Effector memory CD4-positive, alpha-beta T cell (primary cell): ENCODE results near the gene ULK4.

ENCODE experiments used
- DNase-seq, 3 donors: peaks; one replicate each; pipeline ENCODE4 v3.0.0-alpha.2; 2020
- H3K27ac ChIP-seq: 2 replicates; pipeline ENCODE4 v1.7.0; 2013; ENCODE audit warnings: mild to moderate bottlenecking, low read length, moderate library complexity; ENCODE audit not compliant: insufficient read depth, poor library complexity, severe bottlenecking
- H3K27me3 ChIP-seq: replicated peaks from 2 replicates; pipeline ENCODE4 v1.7.0; 2013; ENCODE audit warnings: mild to moderate bottlenecking, low read length; ENCODE audit not compliant: insufficient read depth, control insufficient read depth, poor library complexity, severe bottlenecking
- H3K36me3 ChIP-seq: 2 replicates; pipeline ENCODE4 v1.7.0; 2013; ENCODE audit warnings: mild to moderate bottlenecking, low read length, moderate library complexity; ENCODE audit not compliant: control insufficient read depth, insufficient read depth
- H3K4me1 ChIP-seq: 2 replicates; pipeline ENCODE4 v1.7.0; 2013; ENCODE audit warnings: low read length, mild to moderate bottlenecking; ENCODE audit not compliant: control insufficient read depth, insufficient read depth, poor library complexity, severe bottlenecking
- H3K4me3 ChIP-seq: 2 replicates; pipeline ENCODE4 v1.7.0; 2013; ENCODE audit warnings: low read length, low read depth, mild to moderate bottlenecking; ENCODE audit not compliant: insufficient read depth, poor library complexity, severe bottlenecking
- H3K9me3 ChIP-seq: 2 replicates; pipeline ENCODE4 v1.7.0; 2013; ENCODE audit warnings: mild to moderate bottlenecking, low read length, moderate library complexity; ENCODE audit not compliant: control insufficient read depth

ULK4 gene

DNA sequence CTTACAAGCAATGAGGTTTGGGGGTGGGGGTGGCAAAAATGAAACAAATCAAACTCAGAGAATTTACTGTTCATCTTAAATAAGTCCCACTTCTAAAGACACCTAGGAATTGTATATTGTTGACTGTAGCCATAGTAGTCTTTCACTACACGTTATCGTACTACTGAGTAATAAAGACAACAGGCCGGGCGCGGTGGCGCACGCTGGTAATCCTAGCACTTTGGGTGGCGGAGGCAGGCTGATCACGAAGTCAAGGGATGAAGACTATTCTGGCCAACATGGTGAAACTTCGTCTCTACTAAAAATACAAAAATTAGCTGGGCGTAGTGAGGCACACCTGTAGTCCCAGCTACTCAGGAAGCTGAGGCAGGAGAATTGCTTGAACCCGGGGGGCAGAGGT is 531.0 kb downstream of the ULK4 start:
- H3K9me3 ChIP-seq = no peaks in the 10 kb centered on the region
- no peak overlapping the region for H3K4me3 ChIP-seq
- no peak for DNase-seq
- H3K4me1 ChIP-seq = no peaks in the 10 kb centered on the region
- H3K27ac ChIP-seq = no peak overlapping the region
- H3K27me3 ChIP-seq = no peaks in the 10 kb centered on the region
- H3K36me3 ChIP-seq = no peaks in the 10 kb centered on the region

DNA sequence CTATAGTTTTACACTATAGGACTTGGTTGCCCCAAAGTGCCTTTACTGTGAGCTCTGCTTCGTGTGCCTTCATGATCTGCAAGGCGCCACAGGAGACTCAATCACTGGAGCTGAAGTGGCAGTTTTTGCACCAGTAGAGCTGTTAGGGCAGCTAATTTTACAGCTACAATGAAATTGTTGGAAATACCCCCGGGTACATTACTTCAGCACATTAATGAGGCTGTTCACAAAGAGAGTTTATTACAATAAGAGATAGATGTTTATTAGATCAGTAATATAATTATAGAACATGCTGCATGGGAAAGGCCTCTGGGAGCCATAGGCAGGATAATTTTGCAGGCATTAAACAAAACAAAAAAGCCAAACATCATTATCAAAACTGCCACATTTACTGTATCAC is 531.5 kb downstream of the ULK4 start:
- Histone ChIP-seq H3K4me1 (no peaks in the 10 kb centered on the region), H3K36me3 (no peaks in the 10 kb centered on the region), H3K4me3 (no peak overlapping the region), H3K27ac (no peak overlapping the region), H3K9me3 (no peaks in the 10 kb centered on the region), H3K27me3 (no peaks in the 10 kb centered on the region)
- DNase-seq = no peak

DNA sequence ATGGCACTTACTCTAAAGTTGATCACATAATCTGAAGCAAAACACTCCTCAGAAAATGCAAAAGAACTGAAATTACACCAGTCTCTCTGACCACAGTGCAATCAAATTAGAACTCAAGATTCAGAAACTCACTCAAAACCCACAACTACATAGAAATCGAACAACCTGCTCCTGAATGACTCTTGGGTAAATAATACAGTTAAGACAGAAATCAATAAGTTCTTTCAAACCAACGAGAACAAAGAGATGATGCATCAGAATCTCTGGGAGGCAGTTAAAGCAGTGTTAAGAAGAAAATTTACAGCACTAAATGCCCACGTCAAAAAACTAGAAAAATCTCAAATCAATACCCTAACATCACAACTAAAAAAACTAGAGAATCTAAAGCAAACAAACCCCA is 535.4 kb downstream of the ULK4 start:
- Histone ChIP-seq H3K4me3 (no peak overlapping the region), H3K27me3 (no peaks in the 10 kb centered on the region), H3K36me3 (no peaks in the 10 kb centered on the region), H3K4me1 (peaks cover 3% of the 10 kb centered on the region), H3K9me3 (no peaks in the 10 kb centered on the region), H3K27ac (no peak overlapping the region)
- no peak for DNase-seq

DNA sequence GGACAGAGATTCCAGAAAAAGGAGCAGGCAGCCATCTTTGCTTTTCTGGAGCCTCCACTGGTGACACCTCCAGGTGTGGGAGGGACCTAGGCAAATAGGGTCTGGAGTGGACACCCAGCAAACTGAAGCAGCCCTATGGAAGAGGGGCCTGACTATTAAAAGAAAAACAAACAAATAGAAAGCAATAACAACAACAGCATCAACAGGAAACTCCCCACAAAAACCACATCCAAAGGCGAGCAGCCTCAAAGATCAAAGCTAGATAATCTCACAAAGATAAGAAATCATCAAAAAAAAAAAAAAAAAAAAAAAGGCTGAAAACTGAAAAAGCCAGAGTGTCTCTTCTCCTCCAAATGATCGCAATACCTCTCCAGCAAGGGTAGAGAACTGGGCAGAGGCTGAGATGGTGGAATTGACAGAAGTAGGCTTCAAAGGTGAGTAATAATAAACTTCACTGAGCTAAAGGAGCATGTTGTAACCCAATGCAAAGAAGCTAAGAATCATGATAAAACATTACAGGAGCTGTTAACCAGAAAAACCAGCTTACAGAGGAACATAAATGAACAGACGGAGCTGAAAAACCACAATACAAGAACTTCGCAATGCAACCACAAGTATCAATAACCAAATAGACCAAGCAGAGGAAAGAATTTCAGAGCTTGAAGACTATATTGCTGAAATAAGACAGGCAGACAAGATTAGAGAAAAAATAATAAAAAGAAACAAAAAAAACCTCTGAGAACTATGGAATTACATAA is 537.2 kb downstream of the ULK4 start:
- H3K27ac ChIP-seq = no peak overlapping the region
- no peaks in the 10 kb centered on the region for H3K27me3 ChIP-seq
- no peaks in the 10 kb centered on the region for H3K36me3 ChIP-seq
- no peak for DNase-seq
- H3K9me3 ChIP-seq = no peaks in the 10 kb centered on the region
- H3K4me1 ChIP-seq = peaks cover 3% of the 10 kb centered on the region
- H3K4me3 ChIP-seq = no peak overlapping the region

DNA sequence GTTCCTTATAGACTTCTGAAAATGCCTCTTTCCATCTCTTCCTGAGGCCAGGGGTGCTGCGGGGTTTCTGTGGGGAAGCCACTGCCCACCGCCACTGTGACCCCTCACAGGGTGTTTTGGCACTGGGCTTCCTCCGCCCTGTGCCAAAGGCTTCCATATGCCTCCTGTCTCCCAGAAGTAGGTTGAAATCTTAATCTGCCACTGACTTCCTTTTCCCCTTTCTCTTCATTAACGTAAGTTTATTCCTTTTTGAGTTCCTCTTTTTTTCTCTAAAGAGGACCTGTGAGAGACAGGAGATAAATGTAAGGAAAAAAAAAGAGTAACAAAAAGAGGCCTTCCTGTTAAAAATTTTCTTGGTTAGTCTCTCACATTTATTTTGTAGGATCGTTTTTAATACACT is 542.1 kb downstream of the ULK4 start:
- Histone ChIP-seq H3K4me1 (peaks cover 1% of the 10 kb centered on the region), H3K36me3 (no peaks in the 10 kb centered on the region), H3K9me3 (no peaks in the 10 kb centered on the region), H3K27ac (no peak overlapping the region), H3K27me3 (no peaks in the 10 kb centered on the region), H3K4me3 (no peak overlapping the region)
- no peak for DNase-seq

DNA sequence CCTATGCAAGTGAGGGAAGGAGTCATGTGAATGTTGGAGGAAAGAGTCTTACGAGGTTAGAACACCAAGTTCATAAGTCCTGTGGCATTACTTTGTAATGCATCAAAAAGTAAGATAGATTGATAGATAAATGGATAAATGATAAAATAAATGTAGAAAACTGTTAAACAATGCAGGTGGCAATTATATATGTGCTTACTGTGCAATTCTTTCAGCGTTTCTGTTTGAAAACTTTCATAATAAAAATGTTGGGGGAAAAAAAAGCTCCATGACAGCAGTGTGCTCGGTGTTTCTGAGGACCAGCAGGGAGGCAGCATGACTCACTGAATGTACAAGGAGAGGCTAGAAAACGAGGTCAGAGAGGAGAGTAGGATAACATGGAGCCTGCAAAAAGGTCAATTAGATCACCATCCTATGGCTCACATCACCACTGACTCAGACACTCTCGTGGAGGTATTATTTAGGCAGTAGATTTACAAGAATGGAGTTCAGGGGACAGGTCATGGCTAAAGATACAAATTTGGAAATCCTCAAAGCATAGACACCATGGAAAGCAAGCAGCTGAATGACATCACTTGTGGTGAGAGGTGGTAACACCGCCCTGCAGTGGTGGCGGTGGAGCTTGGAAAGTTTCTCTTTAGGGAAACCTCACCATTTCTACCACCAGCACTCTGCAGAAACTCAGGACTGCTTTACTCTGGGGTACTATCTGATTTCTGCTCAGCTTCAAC is 542.8 kb downstream of the ULK4 start:
- H3K27me3 ChIP-seq = no peaks in the 10 kb centered on the region
- no peaks in the 10 kb centered on the region for H3K9me3 ChIP-seq
- H3K27ac ChIP-seq = no peak overlapping the region
- no peak overlapping the region for H3K4me3 ChIP-seq
- no peaks in the 10 kb centered on the region for H3K36me3 ChIP-seq
- no peak for DNase-seq
- H3K4me1 ChIP-seq = no peaks in the 10 kb centered on the region

DNA sequence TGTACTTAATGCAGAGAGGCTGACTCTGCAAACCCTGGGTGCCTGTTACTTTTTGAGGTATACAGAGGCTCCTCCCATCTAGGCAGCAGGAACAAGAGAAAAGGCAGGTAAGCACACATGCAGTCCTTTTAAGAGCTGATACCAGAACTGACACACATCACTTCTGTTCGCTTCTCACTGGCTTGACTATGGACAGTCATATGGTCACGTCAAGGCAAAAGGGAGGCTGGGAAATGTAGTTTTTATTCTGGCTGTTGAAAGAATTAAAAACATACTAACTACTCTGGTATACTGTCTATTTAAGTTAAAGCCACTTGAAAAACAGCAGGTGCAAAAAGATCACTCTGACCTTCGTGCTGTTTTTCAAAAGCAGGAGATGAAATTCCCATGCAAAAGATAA is 544.3 kb downstream of the ULK4 start:
- Histone ChIP-seq H3K36me3 (no peaks in the 10 kb centered on the region), H3K27me3 (no peaks in the 10 kb centered on the region), H3K4me1 (no peaks in the 10 kb centered on the region), H3K9me3 (no peaks in the 10 kb centered on the region), H3K27ac (no peak overlapping the region), H3K4me3 (no peak overlapping the region)
- no peak for DNase-seq

DNA sequence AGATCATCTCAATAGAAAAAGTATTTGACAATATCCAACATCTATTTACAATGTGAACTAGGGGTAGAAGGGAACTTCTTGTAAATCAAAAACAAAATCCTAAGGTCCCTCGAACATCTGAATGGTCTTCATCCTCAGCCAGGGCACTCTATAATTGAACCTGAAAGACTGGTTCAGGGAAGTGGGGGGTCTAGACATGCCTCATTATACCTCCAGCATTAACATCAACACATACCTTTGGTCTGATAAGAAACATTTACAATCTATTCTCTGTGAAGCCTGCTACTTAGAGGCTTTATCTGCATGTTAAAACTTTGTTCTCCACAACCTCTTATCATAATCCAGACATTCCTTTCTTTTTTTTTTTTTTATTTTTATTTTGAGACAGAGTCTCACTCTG is 550.8 kb downstream of the ULK4 start:
- Histone ChIP-seq H3K27me3 (no peaks in the 10 kb centered on the region), H3K27ac (no peak overlapping the region), H3K36me3 (no peaks in the 10 kb centered on the region), H3K9me3 (no peaks in the 10 kb centered on the region), H3K4me1 (no peaks in the 10 kb centered on the region), H3K4me3 (no peak overlapping the region)
- no peak for DNase-seq

DNA sequence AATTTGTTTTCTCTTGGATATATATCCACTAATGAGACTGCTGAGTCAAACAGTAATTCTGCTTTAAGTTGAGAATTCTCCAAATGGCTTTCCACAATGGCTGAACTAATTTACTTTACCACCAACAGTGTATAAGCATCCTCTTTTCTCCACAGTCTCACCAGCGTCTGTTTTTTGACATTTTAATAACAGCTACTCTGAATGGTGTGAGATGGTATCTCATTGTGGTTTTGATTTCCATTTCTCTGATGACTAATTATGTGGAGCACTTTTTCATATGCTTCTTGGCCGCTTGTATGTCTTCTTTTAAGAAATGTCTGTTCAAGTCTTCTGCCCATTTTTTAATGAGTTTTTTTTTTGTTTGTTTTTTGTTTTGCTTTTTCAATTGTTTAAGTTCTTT is 556.4 kb downstream of the ULK4 start:
- H3K36me3 ChIP-seq = no peaks in the 10 kb centered on the region
- no peak for DNase-seq

DNA sequence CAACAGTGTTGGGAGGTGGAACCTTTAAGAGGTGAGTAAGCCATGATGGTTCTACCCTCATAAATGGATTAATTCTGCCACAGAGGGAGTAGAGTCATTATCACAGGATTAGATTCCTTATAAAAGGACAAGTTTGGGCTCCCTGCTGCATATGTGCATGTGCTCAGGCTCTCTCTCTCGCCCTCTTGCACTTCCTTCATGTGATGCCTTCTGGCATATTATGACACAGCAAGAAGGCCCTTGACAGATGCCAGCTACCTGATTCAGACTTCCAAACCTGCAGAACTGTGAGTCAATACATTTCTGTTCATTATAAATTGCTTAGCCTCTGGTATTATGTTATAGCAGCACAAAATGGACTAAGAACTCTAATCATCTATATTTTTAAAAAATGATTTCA is 557.3 kb downstream of the ULK4 start:
- H3K4me3 ChIP-seq = no peak overlapping the region
- no peaks in the 10 kb centered on the region for H3K4me1 ChIP-seq
- no peaks in the 10 kb centered on the region for H3K36me3 ChIP-seq
- H3K9me3 ChIP-seq = no peaks in the 10 kb centered on the region
- no peaks in the 10 kb centered on the region for H3K27me3 ChIP-seq
- DNase-seq = no peak
- no peak overlapping the region for H3K27ac ChIP-seq

More for the DNA sequence above, 556.4 kb downstream of the ULK4 start:
- no peaks in the 10 kb centered on the region for H3K9me3 ChIP-seq
- no peaks in the 10 kb centered on the region for H3K4me1 ChIP-seq
- no peak overlapping the region for H3K4me3 ChIP-seq
- no peaks in the 10 kb centered on the region for H3K27me3 ChIP-seq
- no peak overlapping the region for H3K27ac ChIP-seq
